IMR-90 (cell line): ENCODE data around the gene MAGI1. TPM values are rescaled to one million over a fixed set of nuclear protein-coding genes. Genes with fewer than 3 reads are reported as not detected.

Experiments
- ATAC-seq: fragments of 200-7000 bp; cut with Tn5 transposase; 2 replicates; pipeline ENCODE4 v1.9.1; 2020; ENCODE audit warnings: low read depth, mild to moderate bottlenecking, moderate library complexity
- BruUV-seq: library from RNA; stranded (reverse); fragments of 400-500 nt; replicated peaks from 2 replicates; lab custom pipeline; 2021; lab: Mats Ljungman, UMichigan
- CTCF ChIA-PET: fragments of 300-600 bp; formaldehyde crosslinking; extraction: SDS; loops from one replicate; lab custom pipeline; 2021; ENCODE audit warnings: antibody characterized with exemption; lab: Yijun Ruan, JAX
- POLR2A ChIA-PET: fragments of 300-600 bp; sonication (Branson Sonifier 250); formaldehyde crosslinking; loops from one replicate; lab custom pipeline; 2022; ENCODE audit warnings: antibody characterized with exemption; ENCODE audit not compliant: unreplicated experiment; lab: Charles Lee
- DNase-seq: peaks from one replicate; pipeline ENCODE4 v3.0.0; 2013
- H2AFZ ChIP-seq: replicated peaks from 2 replicates; pipeline ENCODE3; 2013; ENCODE audit warnings: low read length, mild to moderate bottlenecking; ENCODE audit not compliant: poor library complexity
- H2AK5ac ChIP-seq: 2 replicates; pipeline ENCODE4 v1.6.1; 2013; ENCODE audit warnings: low read depth, low read length, inconsistent platforms
- H2AK9ac ChIP-seq: replicated peaks from 2 replicates; pipeline ENCODE3; 2013; ENCODE audit warnings: mild to moderate bottlenecking, low read depth, low read length, moderate library complexity; ENCODE audit not compliant: poor library complexity
- H2BK120ac ChIP-seq: 2 replicates; pipeline ENCODE4 v1.6.1; 2013; ENCODE audit warnings: low read depth, low read length, inconsistent platforms
- H2BK15ac ChIP-seq: 3 replicates; pipeline ENCODE4 v1.6.1; 2013; ENCODE audit warnings: low read depth, low read length, inconsistent platforms
- H2BK20ac ChIP-seq: 2 replicates; pipeline ENCODE4 v1.6.1; 2013; ENCODE audit warnings: low read depth, mild to moderate bottlenecking, inconsistent platforms, low read length, moderate library complexity
- H2BK5ac ChIP-seq: 2 replicates; pipeline ENCODE4 v1.6.1; 2013; ENCODE audit warnings: mild to moderate bottlenecking, low read depth, low read length, inconsistent platforms; ENCODE audit not compliant: poor library complexity, severe bottlenecking
- H3K14ac ChIP-seq: replicated peaks from 2 replicates; pipeline ENCODE4 v1.6.1; 2013; ENCODE audit warnings: low read depth, low read length, inconsistent platforms
- H3K18ac ChIP-seq: 2 replicates; pipeline ENCODE4 v1.6.1; 2013; ENCODE audit warnings: low read depth, low read length, control low read depth
- H3K23ac ChIP-seq: 2 replicates; pipeline ENCODE4 v1.6.1; 2013; ENCODE audit warnings: low read depth, low read length, inconsistent platforms
- H3K27ac ChIP-seq: 2 replicates; pipeline ENCODE4 v1.5.1; 2013; ENCODE audit warnings: mild to moderate bottlenecking, control low read depth, low read length; ENCODE audit not compliant: insufficient read depth
- H3K27me3 ChIP-seq: 2 replicates; pipeline ENCODE4 v1.6.1; 2013; ENCODE audit warnings: low read length; ENCODE audit not compliant: control insufficient read depth, insufficient read depth
- H3K36me3 ChIP-seq: 2 replicates; pipeline ENCODE4 v1.6.1; 2013; ENCODE audit warnings: low read length, mixed read lengths; ENCODE audit not compliant: control insufficient read depth, insufficient read depth
- H3K4ac ChIP-seq: 2 replicates; pipeline ENCODE4 v1.6.1; 2013; ENCODE audit warnings: low read depth, low read length, inconsistent platforms
- H3K4me1 ChIP-seq: 2 replicates; pipeline ENCODE4 v1.6.1; 2013; ENCODE audit warnings: low read length, mixed read lengths; ENCODE audit not compliant: control insufficient read depth, insufficient read depth
- H3K4me2 ChIP-seq: 2 replicates; pipeline ENCODE4 v1.6.1; 2013; ENCODE audit warnings: low read depth, mild to moderate bottlenecking, control low read depth, low read length, moderate library complexity
- H3K4me3 ChIP-seq: 2 replicates; pipeline ENCODE4 v1.5.1; 2013; ENCODE audit warnings: low read depth, mild to moderate bottlenecking, control low read depth, low read length, moderate library complexity; ENCODE audit not compliant: insufficient read depth
- H3K56ac ChIP-seq: 2 replicates; pipeline ENCODE4 v1.6.1; 2013; ENCODE audit warnings: low read length, inconsistent platforms; ENCODE audit not compliant: insufficient read depth; ENCODE audit errors: extremely low read depth
- H3K79me1 ChIP-seq, 2 experiments: 2 replicates each; pipeline ENCODE4 v1.6.1; 2013; ENCODE audit warnings: low read length in 2 of 2, inconsistent platforms in 1 of 2, low read depth in 1 of 2
- H3K9ac ChIP-seq: 2 replicates; pipeline ENCODE4 v1.6.1; 2013; ENCODE audit warnings: low read depth, low read length, control low read depth
- H3K9me1 ChIP-seq: 2 replicates; pipeline ENCODE4 v1.6.1; 2013; ENCODE audit warnings: low read length, inconsistent platforms; ENCODE audit not compliant: insufficient read depth
- H3K9me3 ChIP-seq: 2 replicates; pipeline ENCODE4 v1.6.1; 2013; ENCODE audit warnings: low read length; ENCODE audit not compliant: control insufficient read depth, insufficient read depth
- H4K20me1 ChIP-seq: 2 replicates; pipeline ENCODE4 v1.6.1; 2013; ENCODE audit warnings: low read length, inconsistent platforms; ENCODE audit not compliant: insufficient read depth
- H4K5ac ChIP-seq: 2 replicates; pipeline ENCODE4 v1.6.1; 2013; ENCODE audit warnings: mild to moderate bottlenecking, low read depth, low read length, control low read depth
- H4K8ac ChIP-seq, 2 experiments: 2 replicates each; pipeline ENCODE4 v1.6.1; 2013; ENCODE audit warnings: low read depth in 2 of 2, low read length in 2 of 2, control low read depth in 1 of 2, inconsistent platforms in 1 of 2
- H4K91ac ChIP-seq: 2 replicates; pipeline ENCODE4 v1.6.1; 2013; ENCODE audit warnings: low read depth, low read length, inconsistent platforms; ENCODE audit not compliant: insufficient read depth
- BHLHE40 ChIP-seq: fragments of 150-350 bp; IDR thresholded peaks from 2 replicates; pipeline ENCODE4 v1.6.1; 2016; ENCODE audit warnings: mild to moderate bottlenecking, low read depth, low read length
- CEBPB ChIP-seq: IDR thresholded peaks from 2 replicates; pipeline ENCODE4 v1.6.1; 2012; ENCODE audit warnings: low read depth, low read length, improper control_type of control experiment
- CHD1 ChIP-seq: IDR thresholded peaks from 2 replicates; pipeline ENCODE4 v1.6.1; 2012; ENCODE audit warnings: low read depth, low read length, improper control_type of control experiment
- MAFK ChIP-seq: IDR thresholded peaks from 2 replicates; pipeline ENCODE4 v1.6.1; 2012; ENCODE audit warnings: low read depth, low read length, improper control_type of control experiment
- NFE2L2 ChIP-seq: fragments of 150-350 bp; IDR thresholded peaks from 2 replicates; pipeline ENCODE4 v1.6.1; 2016; ENCODE audit warnings: low read depth, mild to moderate bottlenecking, low read length
- POLR2A ChIP-seq: IDR thresholded peaks from 2 replicates; pipeline ENCODE4 v1.6.1; 2012; ENCODE audit warnings: mild to moderate bottlenecking, low read depth, low read length
- RCOR1 ChIP-seq: IDR thresholded peaks from 2 replicates; pipeline ENCODE4 v1.6.1; 2012; ENCODE audit warnings: mild to moderate bottlenecking, low read length, improper control_type of control experiment; ENCODE audit not compliant: insufficient replicate concordance
- RFX5 ChIP-seq: IDR thresholded peaks from 2 replicates; pipeline ENCODE4 v1.8.0; 2012; ENCODE audit warnings: low read depth, mild to moderate bottlenecking, low read length, moderate library complexity
- dilution Hi-C: fragments of 300-500 bp; cut with HindIII; formaldehyde crosslinking; loops from one replicate; pipeline ENCODE4 v1.14.3; 2018; ENCODE audit warnings: low sequenced_read_pairs; ENCODE audit not compliant: unreplicated experiment
- in situ Hi-C: fragments of 300-500 bp; cut with MboI; formaldehyde crosslinking; loops from 3 replicates; pipeline ENCODE4 v1.14.3; 2019; ENCODE audit warnings: low sequenced_read_pairs, inconsistent platforms, mixed read lengths
- intact Hi-C: fragments of 100-400 bp; cut with micrococcal nuclease; formaldehyde crosslinking; loops from 2 replicates; pipeline ENCODE4 v1.10.0; 2022
- polyA plus RNA-seq, 3 experiments: library from polyadenylated mRNA; depleted of rRNA; stranded (reverse); fragments of >200 nt; gene quantifications; 2 replicates each; pipeline ENCODE4 v1.2.3, GENCODE V29; 2012; ENCODE audit warnings: low replicate concordance in 1 of 3
- total RNA-seq: library from RNA; depleted of rRNA; stranded (reverse); fragments of >200 nt; gene quantifications from 2 replicates; pipeline ENCODE4 v1.2.3, GENCODE V29; 2012

Gene MAGI1
- total and polyA plus RNA-seq, 2 of the 4 experiments (the other 2 are of a cell fraction): 14.5 to 24.2 TPM

GRCh38 chr3:65396078-65396477 lies 642.6 kb downstream of the MAGI1 start:
- no peak overlapping the region for H2BK120ac ChIP-seq
- H3K14ac ChIP-seq: no peak overlapping the region
- H3K9me1 ChIP-seq: peaks cover 20% of the 10 kb centered on the region
- H2BK15ac ChIP-seq: no peak overlapping the region
- dilution Hi-C loops (no loop called here), intact Hi-C loops (no loop called here), in situ Hi-C loops (no loop called here)
- no peak overlapping the region for H3K23ac ChIP-seq
- H2AK5ac ChIP-seq: no peak overlapping the region
- no peak overlapping the region for H3K27ac ChIP-seq
- H3K4me2 ChIP-seq: no peak overlapping the region
- 0 out of 4 replicates have a peak, but pooled peaks cover 0 to 5% of the 10 kb centered on the region in 2 experiments for H3K79me1 ChIP-seq
- ATAC-seq (no peak), DNase-seq (no peak)
- H3K18ac ChIP-seq: no peak overlapping the region
- H3K4me1 ChIP-seq: peaks cover 4% of the 10 kb centered on the region
- H3K4me3 ChIP-seq: no peak overlapping the region
- BruUV-seq: no TSS peak
- ChIA-PET CTCF (no interaction called here), POLR2A (no interaction called here)
- H4K8ac ChIP-seq: no peak overlapping the region
- no peaks in the 10 kb centered on the region for H3K9me3 ChIP-seq
- H2AK9ac ChIP-seq: no peak overlapping the region
- H4K91ac ChIP-seq: no peak overlapping the region
- H3K9ac ChIP-seq: no peak overlapping the region
- H3K4ac ChIP-seq: no peak overlapping the region
- H4K5ac ChIP-seq: no peak overlapping the region
- H2AFZ ChIP-seq: no peak overlapping the region
- no peak overlapping the region for H2BK20ac ChIP-seq
- H2BK5ac ChIP-seq: no peak overlapping the region
- no peaks in the 10 kb centered on the region for H3K36me3 ChIP-seq
- no peaks in the 10 kb centered on the region for H4K20me1 ChIP-seq
- TF ChIP-seq MAFK: no peak
- no peak for TF ChIP-seq CHD1
- TF ChIP-seq RCOR1: no peak
- no peak for TF ChIP-seq BHLHE40
- no peak for TF ChIP-seq RFX5
- no peak for TF ChIP-seq POLR2A
- TF ChIP-seq NFE2L2: no peak
- no peak for TF ChIP-seq CEBPB
- no peaks in the 10 kb centered on the region for H3K27me3 ChIP-seq
- no peak overlapping the region for H3K56ac ChIP-seq
